Kidney glomerular epithelial cell (primary cell): ENCODE data around the gene MRGPRG.
"Not testable (repeated sequence)": the region's sequence is repeated elsewhere in the genome, so short reads cannot be mapped to it uniquely, and the experiment has no call there.

Source experiments
- DNase-seq: peaks from one replicate; lab custom pipeline; 2025; lab: John Stamatoyannopoulos, UW

The MRGPRG gene

DNA sequence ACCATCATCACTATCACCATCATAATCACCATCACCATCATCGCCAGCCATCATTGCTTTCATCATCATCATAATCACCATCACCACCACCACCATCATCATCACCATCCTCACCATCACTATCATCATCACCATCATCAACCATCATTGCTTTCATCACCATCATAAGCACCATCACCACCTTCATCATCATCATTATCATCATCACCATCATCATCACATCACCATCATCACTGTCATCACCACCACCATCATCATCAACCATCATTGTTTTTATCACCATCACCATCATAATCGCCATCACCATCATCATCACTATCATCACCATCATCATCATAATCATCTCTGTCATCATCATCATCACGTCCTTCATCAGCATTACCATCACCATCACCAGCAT lies 44.2 kb downstream of the MRGPRG start:
- DNase-seq: no peak

DNA sequence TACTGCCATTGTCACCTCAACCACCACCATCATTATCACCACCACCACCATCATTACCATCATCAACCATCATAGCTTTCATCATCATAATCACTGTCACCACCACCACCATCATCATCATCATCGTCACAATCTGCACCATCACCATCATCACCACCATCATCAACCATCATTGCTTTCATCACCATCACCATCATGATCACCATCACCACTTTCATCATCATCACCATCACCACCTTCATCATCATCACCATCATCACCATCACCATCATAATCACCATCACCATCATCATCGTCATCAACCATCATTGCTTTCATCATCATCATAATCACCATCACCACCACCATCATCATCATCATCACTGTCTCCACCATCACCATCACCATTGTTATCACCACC lies 44.8 kb downstream of the MRGPRG start:
- DNase-seq: no peak

DNA sequence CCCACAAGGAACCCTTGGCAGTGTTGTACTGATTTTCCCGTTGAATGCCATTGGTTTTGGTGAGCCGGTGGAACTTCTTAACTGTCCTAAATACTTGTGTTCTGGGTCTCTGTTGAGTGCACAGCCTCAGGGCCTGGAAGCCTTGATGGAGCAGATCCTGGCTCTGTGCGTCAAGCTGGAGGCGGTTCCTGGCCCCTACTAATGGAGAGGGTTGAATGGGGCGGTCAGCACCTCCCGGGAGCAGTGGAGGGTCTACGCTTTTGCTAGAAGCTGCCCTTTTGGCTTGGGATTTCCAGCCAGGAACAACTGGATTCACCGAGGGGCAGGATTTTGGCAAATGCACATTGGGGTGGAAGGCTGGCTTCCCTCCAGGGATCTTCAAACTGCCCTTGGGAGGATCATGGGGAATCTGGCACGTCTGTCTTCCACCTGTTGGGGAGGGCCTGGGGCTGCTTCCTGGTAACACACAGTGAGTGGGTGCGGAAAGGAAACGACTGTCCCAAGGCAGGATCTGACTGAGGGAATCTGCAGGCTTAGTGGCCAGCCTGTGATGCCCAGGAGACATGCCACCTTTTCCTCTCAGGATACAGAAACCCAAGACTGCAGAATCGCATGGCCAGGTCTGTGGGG lies 46.6 kb downstream of the MRGPRG start:
- no peak for DNase-seq

DNA sequence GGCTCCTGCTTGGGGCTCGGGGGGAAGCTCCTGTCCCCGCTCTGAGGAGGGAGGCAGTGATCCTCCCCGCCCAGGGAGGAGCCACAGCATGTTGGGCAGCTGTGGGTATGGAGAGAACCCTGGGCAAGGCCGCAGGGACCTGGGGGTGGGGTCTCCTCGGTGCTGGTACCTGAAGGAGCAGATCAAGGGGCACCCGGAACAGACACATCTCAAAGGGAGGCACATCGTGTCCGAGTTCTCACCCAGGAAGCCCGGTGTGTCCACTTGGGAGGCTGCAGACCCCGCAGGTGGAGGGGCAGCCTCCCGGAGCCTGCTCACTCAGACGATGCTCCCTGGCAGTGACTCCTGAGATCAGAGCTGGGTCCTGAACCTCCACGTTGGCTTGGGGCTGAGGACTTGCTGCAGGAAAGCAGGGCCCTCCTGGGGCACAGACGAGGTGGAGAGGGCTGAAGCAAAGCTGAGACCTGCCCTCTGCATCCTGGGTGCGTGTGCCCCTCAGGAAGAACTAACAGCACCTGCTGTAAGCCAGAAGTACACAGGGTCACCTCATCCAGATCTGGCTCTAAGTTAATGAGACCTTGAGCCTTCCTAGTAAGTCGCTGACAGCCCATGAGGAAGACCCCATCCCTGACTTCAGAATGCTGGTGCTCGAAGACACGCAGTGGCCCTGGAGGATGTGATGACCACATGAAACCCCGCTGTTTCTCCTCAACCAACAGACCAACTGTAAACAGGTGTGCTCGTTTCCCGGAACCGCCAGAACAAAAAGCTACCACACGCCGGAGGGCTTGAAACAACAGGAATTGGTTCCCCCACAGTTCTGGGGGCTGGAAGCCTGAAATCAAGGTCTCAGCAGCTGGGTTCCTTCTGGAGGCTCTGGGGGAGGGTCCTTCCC lies 47.6 kb downstream of the MRGPRG start:
- no peak for DNase-seq

DNA sequence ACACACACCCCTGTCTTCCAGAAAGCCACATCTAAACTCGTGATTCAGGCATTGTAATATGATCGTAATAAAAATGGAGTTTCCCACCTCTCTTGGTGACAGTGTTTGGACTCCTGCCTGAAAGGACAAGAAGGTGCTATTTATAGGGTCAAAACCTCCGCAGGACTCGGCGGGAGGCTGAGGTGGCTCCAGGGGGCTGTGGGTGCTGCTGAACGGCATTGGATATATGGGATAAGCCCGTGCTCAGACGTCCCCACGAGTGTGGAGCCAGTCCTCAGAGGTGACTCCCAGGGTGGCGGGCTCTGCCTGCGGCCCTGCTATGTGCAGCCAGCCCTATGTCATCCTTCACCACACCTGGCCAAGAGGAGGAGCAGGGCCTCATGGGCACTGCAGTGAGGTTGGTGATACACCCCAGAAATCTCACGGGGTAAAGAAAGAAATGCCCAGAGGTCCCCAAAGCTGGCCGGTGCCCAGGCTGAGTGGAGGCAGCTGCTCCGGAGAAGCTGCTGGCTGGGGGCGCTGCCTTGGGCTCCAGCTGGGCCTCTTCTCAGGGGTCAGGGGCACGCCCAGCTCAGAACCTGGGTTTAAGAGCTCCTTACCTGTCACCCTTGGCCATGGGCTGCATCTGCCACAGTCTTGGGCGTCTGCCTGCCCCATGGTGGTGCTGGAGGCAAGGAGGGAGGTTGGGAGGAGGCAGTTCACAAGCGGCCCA lies 48.4 kb downstream of the MRGPRG start:
- DNase-seq: no peak

DNA sequence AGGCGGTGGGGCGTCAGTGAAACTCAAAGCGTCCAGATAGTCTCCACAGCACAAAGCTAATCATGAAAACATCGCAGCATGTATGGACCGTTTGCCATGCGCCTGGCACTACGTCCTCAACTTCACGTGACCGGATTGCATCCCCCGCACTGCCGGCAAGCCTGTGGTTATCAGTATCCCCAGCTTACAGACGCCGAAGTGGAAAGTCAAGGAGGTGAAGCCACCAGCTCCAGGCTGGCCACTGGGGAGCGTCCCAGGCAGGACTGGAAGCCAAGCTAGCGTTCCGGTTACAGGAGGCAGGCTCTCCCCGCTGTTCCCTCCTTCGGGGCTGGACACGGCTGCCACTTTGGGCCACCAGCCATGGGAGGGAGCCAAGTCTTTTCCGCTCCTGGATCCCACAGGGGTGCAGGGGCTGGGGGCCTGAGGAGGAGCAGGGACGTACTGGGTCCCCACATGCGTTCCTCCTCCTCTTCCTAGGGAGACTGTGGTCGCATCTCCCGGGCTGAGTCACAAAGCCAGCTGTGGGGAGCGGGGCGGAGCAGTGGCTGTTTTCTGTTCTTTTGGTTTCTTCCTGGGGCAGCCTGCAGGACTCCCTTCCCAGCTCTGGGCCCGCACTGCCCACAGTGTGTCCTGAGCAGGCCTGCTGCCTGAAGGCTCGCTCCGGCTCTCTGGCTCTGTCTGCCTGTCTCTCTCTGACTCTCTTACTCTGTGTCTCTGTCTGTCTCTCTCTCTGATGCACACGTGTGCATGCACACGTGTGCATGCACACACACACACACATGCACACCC lies 49.2 kb downstream of the MRGPRG start:
- DNase-seq: no peak

DNA sequence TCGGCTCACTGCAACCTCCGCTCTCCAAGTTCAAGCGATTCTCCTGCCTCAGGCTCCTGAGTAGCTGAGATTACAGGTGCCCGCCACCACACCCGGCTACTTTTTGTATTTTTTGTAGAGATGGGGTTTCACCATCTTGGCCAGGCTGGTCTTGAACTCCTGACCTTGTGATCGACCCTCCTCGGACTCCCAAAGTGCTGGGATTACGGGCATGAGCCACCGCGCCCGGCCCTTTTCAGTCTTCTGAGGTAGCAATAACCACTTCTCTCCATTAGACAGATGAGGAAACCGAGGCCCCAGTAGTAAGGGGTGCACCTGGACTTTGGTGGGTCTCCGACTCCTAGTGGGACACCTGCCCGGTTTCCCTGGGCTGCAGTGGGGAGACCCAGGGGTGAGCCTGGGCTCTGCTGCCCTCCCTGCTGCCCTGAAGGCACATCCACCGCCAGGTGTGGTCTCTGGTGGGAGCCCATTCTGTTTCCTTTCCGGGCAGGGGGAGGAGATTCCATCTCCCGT lies 49.8 kb downstream of the MRGPRG start:
- DNase-seq: not testable (repeated sequence)
